Activated gamma-delta T cell (primary cell): Measurements from ENCODE around the gene ABCA7.

Experiments
- DNase-seq: peaks from one replicate; lab custom pipeline; 2025; lab: John Stamatoyannopoulos, UW
- total RNA-seq, 2 donors: gene quantifications; one replicate each; lab custom pipeline; 2026; lab: John Stamatoyannopoulos, UW

ABCA7 gene, protein sequence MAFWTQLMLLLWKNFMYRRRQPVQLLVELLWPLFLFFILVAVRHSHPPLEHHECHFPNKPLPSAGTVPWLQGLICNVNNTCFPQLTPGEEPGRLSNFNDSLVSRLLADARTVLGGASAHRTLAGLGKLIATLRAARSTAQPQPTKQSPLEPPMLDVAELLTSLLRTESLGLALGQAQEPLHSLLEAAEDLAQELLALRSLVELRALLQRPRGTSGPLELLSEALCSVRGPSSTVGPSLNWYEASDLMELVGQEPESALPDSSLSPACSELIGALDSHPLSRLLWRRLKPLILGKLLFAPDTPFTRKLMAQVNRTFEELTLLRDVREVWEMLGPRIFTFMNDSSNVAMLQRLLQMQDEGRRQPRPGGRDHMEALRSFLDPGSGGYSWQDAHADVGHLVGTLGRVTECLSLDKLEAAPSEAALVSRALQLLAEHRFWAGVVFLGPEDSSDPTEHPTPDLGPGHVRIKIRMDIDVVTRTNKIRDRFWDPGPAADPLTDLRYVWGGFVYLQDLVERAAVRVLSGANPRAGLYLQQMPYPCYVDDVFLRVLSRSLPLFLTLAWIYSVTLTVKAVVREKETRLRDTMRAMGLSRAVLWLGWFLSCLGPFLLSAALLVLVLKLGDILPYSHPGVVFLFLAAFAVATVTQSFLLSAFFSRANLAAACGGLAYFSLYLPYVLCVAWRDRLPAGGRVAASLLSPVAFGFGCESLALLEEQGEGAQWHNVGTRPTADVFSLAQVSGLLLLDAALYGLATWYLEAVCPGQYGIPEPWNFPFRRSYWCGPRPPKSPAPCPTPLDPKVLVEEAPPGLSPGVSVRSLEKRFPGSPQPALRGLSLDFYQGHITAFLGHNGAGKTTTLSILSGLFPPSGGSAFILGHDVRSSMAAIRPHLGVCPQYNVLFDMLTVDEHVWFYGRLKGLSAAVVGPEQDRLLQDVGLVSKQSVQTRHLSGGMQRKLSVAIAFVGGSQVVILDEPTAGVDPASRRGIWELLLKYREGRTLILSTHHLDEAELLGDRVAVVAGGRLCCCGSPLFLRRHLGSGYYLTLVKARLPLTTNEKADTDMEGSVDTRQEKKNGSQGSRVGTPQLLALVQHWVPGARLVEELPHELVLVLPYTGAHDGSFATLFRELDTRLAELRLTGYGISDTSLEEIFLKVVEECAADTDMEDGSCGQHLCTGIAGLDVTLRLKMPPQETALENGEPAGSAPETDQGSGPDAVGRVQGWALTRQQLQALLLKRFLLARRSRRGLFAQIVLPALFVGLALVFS (N-terminal part only)
- 166 to 246 reads per million in 2 donors for total RNA-seq

DNA sequence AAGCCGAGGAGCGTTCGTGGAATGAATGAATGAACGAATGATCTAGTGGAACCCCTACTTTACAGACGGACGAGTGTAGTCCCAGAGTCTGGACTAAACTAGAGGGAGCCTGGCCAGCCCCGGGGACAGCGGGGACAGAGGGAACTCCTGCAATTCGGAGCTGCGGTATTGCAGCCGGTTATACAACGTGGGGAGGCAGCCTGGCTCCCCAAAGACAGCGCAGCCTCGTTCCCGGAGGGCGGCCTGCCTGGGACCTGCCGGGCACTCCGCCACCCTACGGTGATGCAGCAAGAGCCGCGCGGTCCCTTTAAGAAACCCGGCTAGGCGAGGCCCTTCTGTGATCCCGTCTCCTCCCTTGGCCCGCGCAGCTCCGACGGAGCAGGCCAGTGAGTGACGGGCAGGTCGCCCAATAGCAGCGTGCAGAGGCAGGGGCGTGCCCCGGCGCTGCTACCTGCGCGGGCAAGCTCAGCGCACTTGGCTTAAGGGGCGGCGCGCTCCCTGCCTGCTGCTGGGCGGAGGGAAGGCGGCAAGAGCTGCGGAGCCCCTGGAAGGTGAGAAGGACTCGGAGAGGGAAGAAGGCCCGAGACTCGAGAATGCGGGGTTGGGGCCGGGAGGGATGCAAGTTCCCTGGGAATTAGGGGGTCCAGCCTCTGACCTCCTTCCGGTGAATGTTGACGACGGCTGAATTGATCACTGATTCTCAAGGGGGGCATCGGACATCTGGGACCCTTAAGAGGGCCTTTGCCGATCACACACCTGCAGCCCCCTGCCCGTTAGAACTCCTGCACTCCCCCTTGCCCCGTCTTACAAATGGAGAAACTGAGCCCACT is at the start of gene ABCA7:
Gene ABCA7 (plus strand): TSS at position 462 of the 830 bp plus-strand sequence. CDS start 1,255 bp downstream, outside the sequence.
- DNase-seq = peak; percentile 98

DNA sequence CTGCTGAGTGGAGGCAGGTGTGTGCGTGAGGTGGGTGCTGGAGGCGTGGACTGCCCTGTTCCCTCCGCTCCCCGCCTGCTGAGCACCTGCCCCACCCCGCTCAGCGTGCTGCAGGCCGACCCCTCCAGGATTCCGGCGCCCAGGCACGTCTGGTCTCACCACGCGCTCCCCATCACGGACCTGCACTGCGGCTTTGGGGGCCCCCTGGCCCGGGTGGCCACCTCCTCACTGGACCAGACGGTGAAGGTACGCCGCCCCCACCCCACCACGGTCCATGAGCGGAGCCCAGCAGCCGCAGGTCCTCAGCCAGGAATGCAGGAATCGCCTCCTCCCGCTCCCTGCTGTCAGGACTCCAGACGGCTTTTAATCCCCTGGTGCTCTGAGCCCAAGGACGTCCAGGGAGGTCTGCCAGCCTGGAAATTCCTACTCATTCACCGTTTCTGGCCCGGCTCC is 49.8 kb upstream of the ABCA7 start:
- DNase-seq = no peak

DNA sequence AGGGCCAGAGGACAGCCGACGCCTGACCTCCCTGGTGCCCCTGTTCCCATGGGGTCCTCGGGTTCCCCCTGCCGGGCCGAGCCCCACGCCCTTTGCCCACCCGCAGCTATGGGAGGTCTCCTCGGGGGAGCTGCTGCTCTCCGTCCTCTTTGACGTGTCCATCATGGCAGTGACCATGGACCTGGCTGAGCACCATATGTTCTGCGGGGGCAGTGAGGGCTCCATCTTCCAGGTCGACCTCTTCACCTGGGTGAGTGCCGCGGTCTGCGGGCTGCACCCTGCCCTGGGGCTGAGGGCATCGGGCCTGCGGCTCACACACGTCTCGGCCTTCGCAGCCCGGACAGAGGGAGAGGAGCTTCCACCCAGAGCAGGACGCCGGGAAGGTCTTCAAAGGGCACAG is 49.2 kb upstream of the ABCA7 start:
- no peak for DNase-seq

DNA sequence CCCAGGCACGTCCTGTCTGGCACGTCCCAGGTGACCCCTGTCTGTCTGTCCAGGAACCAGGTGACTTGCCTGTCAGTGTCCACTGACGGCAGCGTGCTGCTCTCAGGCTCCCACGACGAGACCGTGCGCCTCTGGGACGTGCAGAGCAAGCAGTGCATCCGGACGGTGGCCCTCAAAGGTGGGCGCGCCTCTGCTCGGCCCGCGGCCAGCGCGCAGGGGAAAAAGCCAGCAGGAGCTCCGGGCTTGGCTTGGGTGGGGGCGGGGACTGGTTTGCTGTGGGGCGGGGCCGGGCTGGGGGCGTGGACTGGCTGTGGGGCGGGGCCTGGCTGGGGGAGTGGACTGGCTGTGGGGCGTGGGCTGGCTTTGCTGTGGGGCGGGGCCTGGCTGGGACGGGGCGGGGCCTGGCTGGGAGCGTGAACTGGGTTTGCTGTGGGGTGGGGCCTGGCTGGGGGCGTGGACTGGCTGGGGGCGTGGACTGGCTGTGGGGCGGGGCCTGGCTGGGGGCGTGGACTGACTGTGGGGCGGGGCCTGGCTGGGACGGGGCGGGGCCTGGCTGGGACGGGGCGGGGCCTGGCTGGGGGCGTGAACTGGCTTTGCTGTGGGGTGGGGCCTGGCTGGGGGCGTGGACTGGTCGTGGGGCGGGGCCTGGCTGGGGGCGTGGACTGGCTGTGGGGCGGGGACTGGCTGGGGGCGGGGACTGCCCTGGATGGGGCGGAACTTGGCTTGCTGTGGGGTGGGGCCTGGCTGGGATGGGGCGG is 48.6 kb upstream of the ABCA7 start:
- peak; percentile 67 for DNase-seq

DNA sequence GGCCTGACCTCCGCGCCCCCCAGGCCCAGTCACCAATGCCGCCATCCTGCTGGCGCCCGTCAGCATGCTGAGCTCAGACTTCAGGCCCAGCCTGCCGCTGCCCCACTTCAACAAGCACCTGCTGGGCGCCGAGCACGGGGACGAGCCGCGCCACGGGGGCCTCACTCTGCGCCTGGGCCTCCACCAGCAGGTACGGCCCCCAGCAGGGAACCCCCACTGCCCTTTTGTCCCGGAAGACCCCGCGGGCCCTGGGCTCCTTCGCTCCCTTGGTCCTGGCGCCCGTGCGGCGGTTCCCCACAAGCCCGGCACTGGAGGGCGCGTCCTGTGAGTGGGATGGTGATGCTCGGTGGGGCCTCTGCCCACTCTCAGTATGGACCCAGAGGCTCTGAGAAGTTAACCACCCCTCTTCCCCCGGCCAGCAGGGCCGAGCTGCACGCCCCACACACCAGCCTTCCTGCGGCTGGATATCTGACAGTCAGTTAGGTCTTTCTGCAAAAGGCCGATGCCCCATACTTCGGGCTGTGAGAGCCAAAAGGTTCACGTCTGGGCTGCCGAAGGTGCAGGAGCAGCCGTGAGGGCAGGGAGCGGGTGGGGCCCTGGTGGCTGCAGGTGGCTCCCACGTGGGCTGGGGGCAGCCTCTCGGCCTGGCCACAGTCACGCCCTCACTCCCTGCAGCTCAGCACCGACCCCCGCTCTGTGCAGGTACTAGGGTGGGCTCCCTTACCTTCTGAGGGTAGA is 47.8 kb upstream of the ABCA7 start:
- DNase-seq = no peak

DNA sequence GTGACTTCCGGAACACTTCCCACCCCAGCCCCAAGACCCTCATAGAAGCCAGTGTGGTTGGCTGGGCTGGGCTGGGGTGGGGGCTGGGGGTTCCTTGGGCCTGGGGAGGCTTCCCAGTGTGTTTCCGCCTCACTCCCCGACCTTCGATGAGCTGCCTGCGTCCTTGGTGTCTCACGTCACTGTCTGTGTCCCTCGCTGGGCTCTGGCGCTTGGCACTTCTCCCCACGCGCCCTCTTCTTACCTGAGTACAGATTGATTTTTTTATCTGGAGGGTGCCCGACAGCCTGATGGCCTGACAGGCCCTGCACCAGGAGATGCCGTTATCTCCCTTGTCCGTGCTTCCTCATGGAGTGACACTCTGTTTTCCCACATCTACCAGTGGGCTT is 47.2 kb upstream of the ABCA7 start:
- no peak for DNase-seq

DNA sequence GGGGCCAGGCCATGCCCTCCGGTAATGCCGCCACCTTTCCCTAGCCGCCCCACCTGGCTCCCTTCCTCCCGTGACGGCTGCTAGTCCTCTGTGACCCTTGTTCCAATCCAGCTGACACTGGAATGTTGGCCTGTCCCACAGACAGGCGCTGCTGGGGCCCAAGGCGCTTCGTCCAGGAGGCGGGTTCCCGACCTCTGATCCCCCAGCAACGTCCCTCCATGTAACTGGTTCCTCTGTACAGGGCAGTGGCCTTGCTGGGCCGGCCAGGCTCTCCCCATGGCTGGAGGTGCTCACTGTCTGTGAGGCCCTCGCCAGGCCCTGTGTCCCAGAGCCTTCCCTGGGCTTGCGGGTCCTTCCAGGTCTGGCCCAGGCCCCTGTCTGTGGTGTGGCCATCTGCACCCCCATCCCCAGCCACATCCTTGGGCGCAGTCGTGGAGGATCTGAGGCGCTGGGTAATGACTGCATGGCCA is 46.5 kb upstream of the ABCA7 start:
- no peak for DNase-seq

DNA sequence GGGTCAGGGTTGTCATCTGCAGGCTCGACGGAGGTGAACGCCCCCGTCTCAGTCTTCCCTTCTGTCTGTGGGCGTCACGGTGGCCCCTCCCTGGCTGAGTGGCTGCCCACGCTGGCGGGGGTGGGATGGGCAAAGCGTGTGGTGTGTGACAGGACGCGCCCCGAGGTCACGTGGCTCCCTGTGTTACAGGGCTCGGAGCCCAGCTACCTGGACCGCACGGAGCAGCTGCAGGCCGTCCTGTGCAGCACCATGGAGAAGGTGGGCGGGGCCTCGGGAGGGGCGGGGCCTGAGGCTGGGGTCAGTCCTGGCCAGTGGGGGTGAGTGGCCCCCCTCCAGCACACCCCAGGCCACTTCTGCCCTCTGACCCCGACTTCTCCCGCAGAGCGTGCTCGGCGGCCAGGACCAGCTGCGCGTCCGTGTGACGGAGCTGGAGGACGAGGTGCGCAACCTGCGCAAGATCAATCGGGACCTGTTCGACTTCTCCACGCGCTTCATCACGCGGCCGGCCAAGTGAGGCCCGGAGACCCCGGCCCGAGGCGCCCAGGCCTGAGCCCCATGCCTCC is 46.0 kb upstream of the ABCA7 start:
- DNase-seq = no peak

DNA sequence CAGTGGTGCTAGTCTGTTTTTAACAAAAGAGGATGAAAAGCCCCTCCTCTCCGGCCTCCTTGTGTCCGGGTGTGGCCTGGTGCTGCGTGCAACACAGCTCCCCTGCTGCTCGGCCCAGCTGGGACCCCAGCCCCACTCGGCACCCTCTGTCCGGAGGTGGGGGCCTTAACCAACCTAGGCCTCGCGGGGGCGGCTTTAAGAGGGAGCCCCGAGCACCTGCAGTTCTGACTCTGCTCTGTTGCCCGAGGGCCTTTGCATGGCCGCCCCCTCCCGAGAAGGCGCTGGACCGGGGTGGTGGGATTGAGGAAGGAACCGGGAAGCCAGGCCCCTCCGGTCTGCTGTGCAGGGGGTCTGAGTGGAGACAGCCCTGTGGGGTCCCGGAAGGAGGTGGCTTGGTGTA is 45.4 kb upstream of the ABCA7 start:
- DNase-seq = no peak

DNA sequence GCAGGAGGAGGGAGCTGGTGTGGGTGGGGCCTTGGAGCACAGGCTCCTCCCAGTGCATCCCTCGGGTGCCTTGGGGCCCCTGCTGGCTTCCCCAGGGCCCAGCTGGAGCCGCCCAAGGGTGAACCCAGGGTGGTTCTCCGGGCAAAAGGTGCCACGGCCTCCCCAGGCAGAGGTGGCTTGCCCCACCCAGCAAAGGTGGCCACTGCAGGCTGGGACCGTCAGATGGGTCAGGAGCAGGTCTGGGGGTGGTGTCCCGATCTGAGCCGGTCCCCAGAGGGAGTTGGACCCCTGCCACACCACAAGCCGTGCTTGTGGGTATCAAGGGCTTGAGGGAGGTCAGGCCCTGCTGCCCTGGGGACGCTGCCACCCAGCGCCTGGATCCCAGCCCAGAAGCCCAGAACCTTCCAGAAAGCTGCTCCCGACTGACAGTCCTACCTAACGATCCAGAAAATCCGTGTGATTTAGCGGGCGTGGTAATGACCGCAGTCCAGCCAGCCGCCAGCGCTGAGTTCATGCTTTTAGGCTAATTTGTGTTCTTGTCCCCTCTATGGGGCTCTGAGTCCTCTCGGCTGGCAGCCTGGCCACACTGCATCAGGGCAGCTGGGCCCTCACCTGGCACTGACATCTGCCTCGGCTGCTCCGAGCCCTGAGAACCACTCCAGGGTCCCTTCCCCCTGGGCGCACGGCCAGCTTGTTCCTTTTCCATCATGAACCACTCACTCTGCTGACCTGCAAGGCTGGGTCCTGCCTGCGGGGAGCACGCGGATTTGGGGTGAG is 44.7 kb upstream of the ABCA7 start:
- no peak for DNase-seq

DNA sequence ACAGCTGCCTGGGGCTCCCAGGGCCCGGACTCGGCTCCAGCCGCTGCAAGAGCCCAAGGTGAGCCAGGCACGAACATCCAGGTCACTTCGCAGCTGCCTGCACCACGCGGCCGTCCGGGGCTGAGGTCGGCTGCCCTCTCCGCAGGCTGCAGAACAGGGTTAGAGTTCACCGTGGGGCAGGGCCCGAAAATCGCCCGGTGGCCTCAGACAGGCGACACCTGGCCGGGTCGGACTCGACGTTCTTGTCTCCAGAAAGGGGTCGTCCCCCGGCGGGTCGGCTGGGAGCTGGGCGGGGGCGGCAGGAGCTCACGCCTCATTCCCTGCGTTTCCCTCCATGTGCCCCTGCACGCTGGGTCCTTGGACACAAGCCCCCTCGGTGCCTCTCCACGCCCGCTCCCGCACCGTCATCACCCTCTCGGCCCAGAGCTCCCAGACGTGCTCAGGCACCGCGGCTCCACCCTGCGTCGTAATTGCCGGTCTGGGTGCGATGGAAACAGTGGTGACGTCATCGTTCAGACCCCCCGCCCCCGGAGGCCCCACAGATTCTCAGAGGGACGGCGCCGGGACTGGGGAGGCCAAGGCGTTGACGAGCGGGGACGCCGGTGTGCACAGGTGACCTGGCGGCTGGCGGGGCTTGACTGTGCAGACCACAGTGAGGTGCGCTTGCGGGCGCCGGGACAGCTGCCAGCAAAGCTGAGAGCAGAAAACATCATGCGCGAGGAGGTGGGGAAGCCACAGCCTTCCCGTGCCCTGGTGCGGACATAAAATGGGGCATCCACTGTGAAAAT is 43.7 kb upstream of the ABCA7 start:
- DNase-seq = peak; percentile 98

DNA sequence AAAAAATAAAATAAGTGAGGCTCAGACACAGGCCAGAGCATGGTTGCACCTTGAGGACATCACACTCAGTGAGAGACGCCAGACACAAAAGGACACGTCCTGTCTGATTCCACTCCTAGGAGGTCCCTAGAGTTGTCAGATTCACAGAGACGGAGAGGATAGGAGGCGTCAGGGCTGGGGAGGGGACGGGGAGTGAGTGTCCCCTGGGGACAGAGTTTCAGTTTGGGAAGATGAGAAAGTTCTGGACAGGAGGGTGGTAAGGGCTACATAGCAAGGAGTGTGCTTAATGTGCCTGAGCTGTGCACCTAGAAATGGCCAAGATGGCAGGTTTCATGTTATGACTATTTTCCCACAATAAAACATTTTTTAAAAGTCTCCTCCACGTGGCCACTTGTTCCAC is 41.8 kb upstream of the ABCA7 start:
- DNase-seq = no peak

DNA sequence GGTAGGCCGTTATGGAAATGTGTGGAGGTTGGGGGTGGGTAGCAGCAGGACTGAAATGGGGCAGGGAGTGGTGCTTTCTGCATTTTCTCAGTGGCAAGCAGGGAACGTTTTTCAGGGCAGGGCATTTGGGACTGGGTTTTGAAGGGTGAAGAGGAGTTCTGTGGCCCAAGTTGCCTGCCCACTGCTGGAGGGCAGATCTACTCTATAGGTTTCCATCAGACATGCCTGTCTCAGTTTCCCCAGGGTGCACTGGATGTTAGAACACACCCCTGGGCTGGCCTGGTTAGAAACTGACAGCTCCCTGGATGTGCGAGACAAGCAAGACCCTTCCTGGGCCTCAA is 40.6 kb upstream of the ABCA7 start:
- no peak for DNase-seq

DNA sequence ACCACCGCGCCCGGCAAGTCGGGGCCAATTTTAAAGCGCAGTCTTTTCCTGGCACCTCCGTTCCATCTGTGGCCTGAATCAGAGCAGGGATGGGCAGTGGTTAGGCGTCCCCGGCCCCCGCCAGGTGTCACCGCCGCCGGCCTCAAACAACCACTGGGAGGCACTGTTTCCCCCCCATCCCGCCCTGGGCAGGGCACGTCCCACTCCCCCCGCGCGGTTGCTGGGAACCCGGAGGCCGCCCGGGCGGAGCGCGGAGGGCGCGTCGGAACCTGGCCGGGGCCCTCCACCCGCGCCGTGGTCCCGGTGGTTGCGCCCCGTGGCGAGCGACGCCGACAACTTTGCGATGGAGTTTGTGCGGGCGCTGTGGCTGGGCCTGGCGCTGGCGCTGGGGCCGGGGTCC is 39.8 kb upstream of the ABCA7 start, which contains the start of gene GRIN3B:
Gene GRIN3B (plus strand): TSS at position 325 of the 400 bp plus-strand sequence. CDS start 19 bp downstream, at position 344.
- DNase-seq = no peak

DNA sequence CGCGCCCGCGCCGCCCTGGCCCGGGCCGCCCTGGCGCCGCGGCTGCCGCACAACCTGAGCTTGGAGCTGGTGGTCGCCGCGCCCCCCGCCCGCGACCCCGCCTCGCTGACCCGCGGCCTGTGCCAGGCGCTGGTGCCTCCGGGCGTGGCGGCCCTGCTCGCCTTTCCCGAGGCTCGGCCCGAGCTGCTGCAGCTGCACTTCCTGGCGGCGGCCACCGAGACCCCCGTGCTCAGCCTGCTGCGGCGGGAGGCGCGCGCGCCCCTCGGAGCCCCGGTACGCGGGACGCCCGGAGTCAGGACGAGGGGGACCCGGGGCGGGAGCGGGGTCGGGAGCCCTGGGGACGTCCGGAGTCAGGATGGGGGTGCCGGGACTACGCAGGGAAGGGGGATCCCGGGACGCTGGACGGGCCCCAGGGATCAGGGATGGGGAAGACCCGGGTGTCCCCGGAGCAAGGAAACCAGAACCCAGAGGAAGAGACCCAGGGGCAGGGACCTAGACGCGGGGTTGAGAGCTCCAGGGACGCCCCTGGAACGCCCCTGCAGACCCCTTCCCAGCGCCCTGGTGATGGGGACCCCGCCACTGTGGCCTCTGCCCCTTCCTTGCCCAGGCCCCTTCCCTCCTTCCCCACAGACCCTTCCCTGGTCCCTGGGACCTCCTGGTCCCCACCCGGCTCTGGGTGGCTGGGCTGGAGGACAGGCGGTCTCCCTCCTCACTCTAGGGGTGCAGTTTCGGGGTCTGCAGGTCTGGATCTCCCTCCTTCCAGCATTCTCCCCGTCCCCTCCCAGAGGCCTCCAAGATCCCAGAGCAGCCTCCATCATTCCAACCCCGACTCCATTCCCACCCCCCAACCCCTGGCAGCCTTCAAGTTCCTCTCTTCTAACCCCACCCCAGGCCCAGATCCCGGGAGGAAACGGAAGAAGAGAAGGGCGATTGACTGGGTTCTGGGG is 39.0 kb upstream of the ABCA7 start:
- DNase-seq = no peak

DNA sequence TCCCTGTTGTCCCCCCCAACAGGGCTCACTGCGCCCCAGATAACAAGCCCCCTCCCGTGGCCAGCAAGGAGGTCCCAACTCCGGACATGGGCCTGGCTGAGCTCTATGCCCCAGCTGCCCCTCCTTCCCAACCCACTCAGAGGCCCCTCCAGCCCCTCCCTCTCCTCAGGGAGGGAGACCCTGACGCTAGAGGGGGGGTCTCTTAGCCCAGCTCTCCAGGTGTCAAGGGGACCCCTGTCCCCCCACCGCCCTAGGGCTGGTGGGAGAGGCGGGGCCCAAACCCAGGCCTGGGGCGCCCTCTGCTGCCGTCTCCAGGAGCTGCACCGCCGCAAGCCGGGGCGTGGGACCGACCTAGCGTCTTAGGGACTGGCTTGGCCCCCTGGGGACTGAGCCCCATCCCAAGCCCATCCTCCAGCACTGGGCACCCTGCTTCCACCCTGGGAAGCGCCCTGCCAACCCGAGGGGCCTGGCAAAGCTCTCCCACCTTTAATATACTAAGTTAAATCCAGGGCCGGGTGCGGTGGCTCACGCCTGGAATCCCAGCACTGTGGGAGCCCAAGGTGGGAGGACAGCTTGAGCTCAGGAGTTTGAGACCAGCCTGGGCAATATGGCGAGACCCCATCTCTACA is 38.3 kb upstream of the ABCA7 start:
- peak; percentile 44 for DNase-seq
